Loucy (cell line): ENCODE data around the gene URI1.

Experiments used
- CTCF ChIP-seq: fragments of 200-600 bp; sonication (generic); conservative IDR thresholded peaks from 2 replicates; pipeline ENCODE4 v1.5.1; 2014; ENCODE audit warnings: mild to moderate bottlenecking, antibody characterized with exemption, low read length
- EZH2phosphoT487 ChIP-seq: fragments of 200-600 bp; IDR thresholded peaks from 2 replicates; pipeline ENCODE4 v1.6.1; 2018; ENCODE audit warnings: antibody characterized with exemption, mild to moderate bottlenecking, moderate library complexity, borderline replicate concordance

DNA sequence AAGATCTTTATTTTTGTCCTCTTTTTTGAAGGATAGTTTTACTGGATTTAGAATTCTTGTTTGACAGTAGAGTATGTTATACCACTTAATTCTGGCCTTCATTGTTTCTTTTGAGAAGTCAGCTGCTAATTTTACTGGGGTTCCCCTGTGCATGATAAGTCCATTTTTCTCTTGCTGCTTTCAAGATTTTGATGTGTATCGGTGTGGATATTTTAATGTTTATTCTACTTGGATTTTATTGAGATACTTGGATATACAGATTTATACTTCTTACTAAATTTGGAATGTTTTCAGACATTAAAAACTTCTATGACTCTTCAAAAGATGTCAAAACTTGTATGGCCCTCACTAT is 86.9 kb downstream of the URI1 start:
- TF ChIP-seq CTCF, result no peak
- no peak for TF ChIP-seq EZH2phosphoT487
